OCI-LY1 (cell line): Measurements from ENCODE around the gene SLC27A6.

Experiments used
- EZH2 ChIP-seq: fragments of 200-600 bp; sonication (generic), shearing (Covaris generic); IDR thresholded peaks from 2 replicates; pipeline ENCODE4 v1.8.0; 2017; ENCODE audit warnings: borderline replicate concordance, mixed run types, mild to moderate bottlenecking, antibody characterized with exemption, low read length, moderate library complexity, mixed read lengths
- TF ChIP-seq, protein P1 (sequence below): fragments of 200-600 bp; sonication (generic), shearing (Covaris generic); IDR thresholded peaks from 2 replicates; pipeline ENCODE4 v1.5.1; 2017; ENCODE audit warnings: mild to moderate bottlenecking, antibody characterized with exemption, low read length, moderate library complexity, mixed read lengths

GRCh38 chr5:129057329-129057728 lies 92.0 kb downstream of the SLC27A6 start:
- TF ChIP-seq, protein P1, sequence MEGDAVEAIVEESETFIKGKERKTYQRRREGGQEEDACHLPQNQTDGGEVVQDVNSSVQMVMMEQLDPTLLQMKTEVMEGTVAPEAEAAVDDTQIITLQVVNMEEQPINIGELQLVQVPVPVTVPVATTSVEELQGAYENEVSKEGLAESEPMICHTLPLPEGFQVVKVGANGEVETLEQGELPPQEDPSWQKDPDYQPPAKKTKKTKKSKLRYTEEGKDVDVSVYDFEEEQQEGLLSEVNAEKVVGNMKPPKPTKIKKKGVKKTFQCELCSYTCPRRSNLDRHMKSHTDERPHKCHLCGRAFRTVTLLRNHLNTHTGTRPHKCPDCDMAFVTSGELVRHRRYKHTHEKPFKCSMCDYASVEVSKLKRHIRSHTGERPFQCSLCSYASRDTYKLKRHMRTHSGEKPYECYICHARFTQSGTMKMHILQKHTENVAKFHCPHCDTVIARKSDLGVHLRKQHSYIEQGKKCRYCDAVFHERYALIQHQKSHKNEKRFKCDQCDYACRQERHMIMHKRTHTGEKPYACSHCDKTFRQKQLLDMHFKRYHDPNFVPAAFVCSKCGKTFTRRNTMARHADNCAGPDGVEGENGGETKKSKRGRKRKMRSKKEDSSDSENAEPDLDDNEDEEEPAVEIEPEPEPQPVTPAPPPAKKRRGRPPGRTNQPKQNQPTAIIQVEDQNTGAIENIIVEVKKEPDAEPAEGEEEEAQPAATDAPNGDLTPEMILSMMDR, result no peak
- TF ChIP-seq EZH2, result no peak
